GM18520 (cell line): ENCODE results near the gene RNASE8.

Source experiments
- ATAC-seq: cut with Tn5 transposase; IDR thresholded peaks from one replicate; pipeline ENCODE4 v1.9.1; 2021; ENCODE audit not compliant: unreplicated experiment

RNASE8 gene

DNA sequence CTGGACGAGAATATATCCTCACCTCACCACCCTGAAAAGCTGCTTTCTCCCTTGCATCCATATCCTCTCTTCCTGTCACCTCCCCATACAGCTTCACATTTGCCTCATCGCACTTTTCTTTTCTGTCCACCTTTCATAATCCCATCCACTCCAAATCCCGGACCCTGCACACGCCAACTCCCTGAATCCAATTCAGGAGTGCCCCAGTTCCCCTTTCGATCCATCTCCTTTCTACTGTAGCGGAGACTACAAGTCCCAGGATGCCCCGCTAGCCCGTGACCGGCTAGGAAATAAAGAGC, 45.7 kb downstream of the RNASE8 start:
- no peak for ATAC-seq

DNA sequence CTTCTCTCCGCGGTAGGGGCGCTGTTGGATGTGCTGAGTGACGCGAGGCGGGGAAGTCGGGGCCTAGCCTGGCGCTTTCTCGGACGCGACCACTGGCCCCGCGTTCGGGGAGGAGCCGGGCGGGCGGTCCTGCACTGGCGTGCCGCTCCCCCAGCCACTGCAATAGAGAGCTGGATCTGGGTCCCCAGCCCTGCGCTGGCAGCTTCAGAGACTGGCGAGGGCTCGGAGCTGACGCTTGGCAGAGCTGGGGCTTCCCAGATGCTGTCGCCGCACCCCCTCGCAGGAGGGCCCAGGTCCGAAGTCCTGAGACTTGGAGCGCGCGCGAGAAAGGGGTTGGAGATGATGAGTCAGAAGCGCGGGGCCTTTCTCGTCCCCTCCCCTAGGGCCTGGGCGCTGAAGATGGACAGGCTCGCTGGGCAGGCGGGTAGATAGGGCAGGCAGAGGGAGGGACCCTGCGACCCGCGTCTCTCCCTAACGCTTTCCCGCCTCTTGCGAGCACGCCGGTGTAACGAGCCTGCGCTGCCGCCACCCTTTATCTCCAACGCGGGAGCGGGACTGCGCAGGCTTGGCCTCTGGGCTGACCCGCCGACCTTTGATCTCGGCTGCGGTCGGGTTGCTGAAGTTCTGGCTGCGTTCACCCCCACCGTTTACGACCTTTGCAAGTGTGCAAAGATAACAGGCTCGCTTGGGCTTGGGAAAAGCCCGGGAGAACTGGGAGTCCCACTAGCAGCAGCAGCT, 46.3 kb downstream of the RNASE8 start:
- ATAC-seq, result peak; percentile 88

DNA sequence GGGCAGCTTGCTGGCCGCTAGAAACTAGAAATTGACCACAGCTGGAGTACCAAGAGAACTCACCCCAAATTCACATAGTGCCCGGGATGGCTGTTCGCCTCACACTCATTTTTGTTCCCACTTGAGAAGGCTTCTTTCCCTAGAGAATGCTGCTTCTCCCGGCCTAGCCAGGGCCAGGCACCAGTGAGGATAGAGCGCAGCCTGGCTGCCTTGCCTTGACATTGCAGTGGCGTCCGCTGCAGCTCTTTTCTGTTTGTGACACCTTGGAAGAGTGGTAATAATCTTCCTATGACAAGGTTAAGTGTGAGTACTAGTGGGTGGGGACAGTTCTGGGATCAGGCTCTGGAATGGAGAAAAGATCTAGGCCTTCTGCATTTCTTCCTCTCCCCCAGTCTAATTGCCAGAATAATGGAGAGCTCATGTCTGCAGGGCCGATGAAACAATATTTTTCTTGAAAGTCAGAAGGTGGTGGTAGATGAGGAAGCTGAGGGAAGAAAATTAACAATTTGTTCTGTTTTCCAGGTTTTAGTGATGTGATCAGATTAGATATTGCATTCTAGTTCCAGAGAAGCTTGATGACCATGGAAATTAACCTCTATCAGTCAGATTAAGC, 46.9 kb downstream of the RNASE8 start:
- no peak for ATAC-seq

DNA sequence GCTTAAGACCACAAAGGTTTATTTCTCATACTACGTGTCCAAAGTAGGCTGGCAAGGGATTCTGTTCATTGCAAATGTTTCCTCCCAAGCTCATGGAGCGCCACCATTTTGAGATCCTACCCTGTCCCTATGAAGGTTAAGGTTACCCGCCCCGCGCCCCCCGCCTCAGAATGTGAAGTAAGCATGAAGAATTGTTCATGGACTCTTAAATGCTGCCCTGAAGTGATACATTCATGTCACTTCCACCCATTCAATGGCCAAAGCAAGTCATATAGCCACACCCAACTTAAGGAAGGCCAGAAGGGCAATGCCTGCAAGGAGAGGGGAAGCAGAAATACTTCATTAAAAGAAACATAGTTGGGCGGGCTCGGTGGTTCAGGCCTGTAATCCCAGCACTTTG, 47.5 kb downstream of the RNASE8 start:
- ATAC-seq, result no peak

DNA sequence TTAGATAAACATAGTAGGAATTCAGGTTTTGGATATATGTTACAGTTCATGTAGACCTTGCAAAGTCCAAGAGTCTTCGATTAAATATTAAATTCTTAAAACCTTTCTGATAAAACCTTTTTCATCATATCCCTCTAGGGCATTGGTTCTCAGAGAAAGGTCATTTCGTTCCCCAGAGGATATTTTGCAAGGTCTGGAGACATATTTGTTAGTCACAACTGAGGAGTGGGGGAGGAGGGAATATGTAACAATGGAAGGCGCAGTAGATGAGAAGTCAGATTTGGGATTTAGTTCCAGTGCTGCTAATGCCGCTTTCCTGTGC, 48.5 kb downstream of the RNASE8 start:
- no peak for ATAC-seq

DNA sequence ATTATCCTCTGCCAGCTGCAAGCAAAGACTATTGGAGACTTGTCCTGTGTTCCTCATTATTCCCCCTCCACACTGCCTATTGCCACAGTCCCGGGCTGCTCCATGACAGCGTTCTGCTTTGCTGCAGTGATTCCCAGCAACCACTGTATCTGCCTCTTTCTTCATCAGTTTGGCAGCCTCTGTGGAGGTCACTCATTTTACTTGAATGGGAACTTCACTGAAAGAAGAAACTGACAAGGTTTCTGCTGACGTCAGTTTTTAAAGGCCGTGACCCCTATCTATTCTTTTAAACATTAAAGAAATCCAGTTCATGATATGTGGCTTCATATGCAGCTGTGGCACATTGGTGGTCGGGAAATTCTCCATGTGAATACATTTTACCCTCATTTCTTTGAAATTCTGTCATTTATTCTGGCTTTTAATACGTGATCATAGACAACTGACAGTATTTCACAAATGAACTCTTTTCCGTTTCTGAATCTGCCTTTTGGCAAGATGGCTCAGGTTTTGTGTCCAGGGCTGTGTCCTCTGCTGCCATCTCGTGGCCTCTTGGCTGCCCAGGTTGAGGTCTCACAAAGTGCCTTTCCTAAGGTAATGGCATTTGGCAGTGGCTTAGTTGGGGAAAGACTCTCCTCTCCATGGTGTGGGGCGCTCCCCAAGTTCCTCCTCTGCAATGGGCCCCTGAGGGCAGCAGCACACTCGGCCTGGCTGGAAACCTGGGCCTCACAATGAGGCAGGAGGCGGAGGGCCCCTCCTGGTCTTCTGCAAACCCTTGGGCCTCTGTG, 49.1 kb downstream of the RNASE8 start:
- ATAC-seq, result no peak

DNA sequence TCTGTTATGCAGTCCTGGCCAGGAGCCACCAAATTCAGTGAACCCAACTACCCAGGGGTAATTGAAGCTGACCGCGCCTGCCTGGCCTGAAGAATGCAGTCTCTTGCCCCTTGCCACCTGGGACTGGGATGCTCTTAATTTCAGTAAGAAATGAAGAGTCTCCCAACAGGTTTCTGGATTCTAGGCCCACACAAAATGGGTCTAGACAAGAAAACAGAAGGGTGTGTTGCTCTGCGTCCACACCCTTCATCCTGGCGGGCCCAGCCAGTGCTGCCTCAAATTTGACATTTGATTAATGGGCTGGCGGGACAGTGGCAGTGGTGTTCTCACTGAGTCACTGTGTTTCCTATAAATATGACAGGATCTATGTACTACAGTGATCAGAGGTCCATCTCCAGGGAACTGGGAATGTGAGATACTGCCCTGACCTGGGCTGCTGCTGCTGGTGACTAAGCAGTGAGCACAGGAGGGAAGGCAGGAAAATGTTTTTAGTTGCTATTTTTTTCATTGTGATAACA, 49.7 kb downstream of the RNASE8 start:
- ATAC-seq, result no peak
